Endothelial cell of umbilical vein (primary cell): ENCODE measurements around the gene CCNJL.

Source experiments
- CTCF ChIP-seq, 2 donors: IDR thresholded peaks; 1 replicate in 1 of 2; 2 replicates in 1 of 2; pipeline ENCODE4 v1.5.1; 2011; ENCODE audit warnings: low read length in 2 of 2, mild to moderate bottlenecking in 2 of 2, moderate library complexity in 2 of 2, control low read depth in 1 of 2, inconsistent platforms in 1 of 2, low read depth in 1 of 2; ENCODE audit not compliant: insufficient read depth in 1 of 2; ENCODE audit errors: extremely low read depth in 1 of 2
- EZH2 ChIP-seq: IDR thresholded peaks from 2 replicates; pipeline ENCODE4 v1.6.1; 2012; ENCODE audit warnings: borderline replicate concordance, low read depth, mild to moderate bottlenecking, moderate library complexity, low read length, inconsistent platforms; ENCODE audit not compliant: severe bottlenecking

GRCh38 chr5:160281275-160281674 lies 31.1 kb downstream of the CCNJL start:
- no peak for TF ChIP-seq CTCF (IDR thresholded peaks at IDR 0.05; ENCODE audit: extremely low read depth in 1 of 2, insufficient read depth in 1 of 2, low read depth in 1 of 2, low read length in 2 of 2)
- TF ChIP-seq EZH2, result no peak
